ENCODE results near the gene SZRD1.
A peak's percentile ranks its signal among the peaks of the same experiment; 100 is the strongest.

Gene SZRD1

GRCh38 chr1:16376971-16377370 is 9.9 kb downstream of the SZRD1 start:
- no peak overlapping the region for H3K4me3 ChIP-seq (ENCODE audit: low read length)
- DNase-seq (ENCODE audit: low read depth), result no peak
- TF ChIP-seq CTCF (conservative IDR thresholded peaks at IDR 0.05; ENCODE audit: low read length), result no peak

GRCh38 chr1:16378443-16378842 is 11.4 kb downstream of the SZRD1 start:
- no peak overlapping the region for H3K4me3 ChIP-seq (ENCODE audit: low read length)
- no peak for DNase-seq (ENCODE audit: low read depth)
- TF ChIP-seq CTCF (conservative IDR thresholded peaks at IDR 0.05; ENCODE audit: low read length), result no peak

GRCh38 chr1:16380868-16381267 is 13.8 kb downstream of the SZRD1 start:
- H3K4me3 ChIP-seq (ENCODE audit: low read length), result no peak overlapping the region
- no peak for DNase-seq (ENCODE audit: low read depth)
- TF ChIP-seq CTCF (conservative IDR thresholded peaks at IDR 0.05; ENCODE audit: low read length), result no peak

GRCh38 chr1:16383888-16384287 is 16.8 kb downstream of the SZRD1 start:
- TF ChIP-seq CTCF (conservative IDR thresholded peaks at IDR 0.05; ENCODE audit: low read length), result no peak
- no peak for DNase-seq (ENCODE audit: low read depth)
- H3K4me3 ChIP-seq (ENCODE audit: low read length), result no peak overlapping the region

GRCh38 chr1:16385659-16386453 is 18.8 kb downstream of the SZRD1 start:
- no peak for TF ChIP-seq CTCF (conservative IDR thresholded peaks at IDR 0.05; ENCODE audit: low read length)
- H3K4me3 ChIP-seq (ENCODE audit: low read length), result no peak overlapping the region
- DNase-seq (ENCODE audit: low read depth), result no peak

GRCh38 chr1:16386454-16387113 is 19.5 kb downstream of the SZRD1 start:
- DNase-seq (ENCODE audit: low read depth), result peak; percentile 88
- no peak overlapping the region; the same call in 1 of the 2 replicates for H3K4me3 ChIP-seq (ENCODE audit: low read length)

More at GRCh38 chr1:16386454-16387113, 19.5 kb downstream of the SZRD1 start:
- no peak for TF ChIP-seq CTCF (conservative IDR thresholded peaks at IDR 0.05; ENCODE audit: low read length)

Data from AG10803 (cell line).